Small intestine (tissue), 7 donors: Measurements from ENCODE around the gene OR6C4. TPM values are rescaled to one million over a fixed set of nuclear protein-coding genes. Genes with fewer than 3 reads are reported as not detected.
"Not testable (repeated sequence)": the region's sequence is repeated elsewhere in the genome, so short reads cannot be mapped to it uniquely, and the experiment has no call there.

Experiments
- DNase-seq, 2 donors: peaks; one replicate each; pipeline versions ENCODE4 v3.0.0 to v3.0.0-alpha.2; 2013
- FAIRE-seq: peaks from 2 replicates; lab custom pipeline; 2012; peaks lifted over from hg19 to GRCh38; lab: Jason Lieb, UNC
- H3K27ac ChIP-seq, 3 donors: one replicate each; pipeline ENCODE4 v1.5.1; 2013; ENCODE audit warnings: low read length in 2 of 3, mild to moderate bottlenecking in 2 of 3, control low read depth in 1 of 3, inconsistent platforms in 1 of 3, low read depth in 1 of 3, moderate library complexity in 1 of 3
- H3K27me3 ChIP-seq, 3 donors: one replicate each; pipeline ENCODE4 v1.6.1; 2013; ENCODE audit warnings: low read length in 3 of 3, inconsistent platforms in 1 of 3; ENCODE audit not compliant: control insufficient read depth in 3 of 3, insufficient read depth in 3 of 3
- H3K36me3 ChIP-seq, 3 donors: one replicate each; pipeline ENCODE4 v1.6.1; 2013; ENCODE audit warnings: low read length in 3 of 3, inconsistent platforms in 1 of 3, low read depth in 1 of 3, mild to moderate bottlenecking in 1 of 3, moderate library complexity in 1 of 3; ENCODE audit not compliant: control insufficient read depth in 3 of 3, insufficient read depth in 2 of 3
- H3K4me1 ChIP-seq, 3 donors: one replicate each; pipeline ENCODE4 v1.6.1; 2013; ENCODE audit warnings: low read length in 2 of 3, inconsistent platforms in 1 of 3, low read depth in 1 of 3, mild to moderate bottlenecking in 1 of 3, moderate library complexity in 1 of 3; ENCODE audit not compliant: control insufficient read depth in 3 of 3, insufficient read depth in 2 of 3
- H3K4me3 ChIP-seq, 3 donors: one replicate each; pipeline ENCODE4 v1.5.1; 2013; ENCODE audit warnings: low read length in 3 of 3, control low read depth in 1 of 3, inconsistent platforms in 1 of 3, low read depth in 1 of 3, mild to moderate bottlenecking in 1 of 3, moderate library complexity in 1 of 3
- H3K9me3 ChIP-seq, 2 donors: one replicate each; pipeline ENCODE4 v1.6.1; 2013; ENCODE audit warnings: low read depth in 1 of 2, low read length in 1 of 2; ENCODE audit not compliant: control insufficient read depth in 2 of 2, insufficient read depth in 1 of 2
- WGBS, 3 donors: extraction: QIAGEN DNeasy Blood & Tissue Kit; methylation state at CpG; one replicate each; pipeline ENCODE4 v1.1.7; 2013; 5-methylcytosine and 5-hydroxymethylcytosine counted together
- polyA plus RNA-seq, 4 donors: library from polyadenylated mRNA; stranded (reverse) in 3 of 4; unstranded in 1 of 4; fragments of 200-250 nt in 3 of 4; fragments of 120-200 nt in 1 of 4; gene quantifications; one replicate each; pipeline versions ENCODE4 v1.2.1 to v1.2.3, GENCODE V29; 2013
- donor health status: healthy with polysubstance abuse.
- donor health status: control.
- donor health status: control.
- donor health status: Bipolar disorder and iron deficiency.
- donor health status: healthy.

Gene OR6C4
- polyA plus RNA-seq, 4 donors = not detected

DNA sequence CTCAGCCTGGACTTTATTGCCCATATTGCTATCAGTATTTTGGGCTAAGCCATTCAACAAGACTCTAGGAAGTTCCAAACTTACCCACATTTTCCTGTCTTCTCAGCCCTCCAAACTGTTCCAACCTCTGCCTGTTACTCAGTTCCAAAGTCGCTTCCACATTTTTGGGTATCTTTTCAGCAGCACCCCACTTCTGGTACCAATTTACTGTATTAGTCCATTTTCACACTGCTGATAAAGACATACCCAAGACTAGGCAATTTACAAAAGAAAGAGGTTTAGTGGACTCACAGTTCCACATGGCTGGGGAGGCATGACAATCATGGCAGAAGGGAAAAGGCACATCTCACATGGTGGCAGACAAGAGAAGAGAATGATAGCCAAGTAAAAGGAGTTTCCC lies 21.3 kb downstream of the OR6C4 start:
- not testable (repeated sequence) for DNase-seq, FAIRE-seq, H3K4me3 ChIP-seq, H3K27ac ChIP-seq, H3K27me3 ChIP-seq, H3K36me3 ChIP-seq, H3K4me1 ChIP-seq
- 91 to 96% (median 93%) methylated on average over 1 of the region's 1 CpG for WGBS, 3 donors
- H3K9me3 ChIP-seq = peaks cover 0 to 23% of the 10 kb centered on the region in 2 donors

DNA sequence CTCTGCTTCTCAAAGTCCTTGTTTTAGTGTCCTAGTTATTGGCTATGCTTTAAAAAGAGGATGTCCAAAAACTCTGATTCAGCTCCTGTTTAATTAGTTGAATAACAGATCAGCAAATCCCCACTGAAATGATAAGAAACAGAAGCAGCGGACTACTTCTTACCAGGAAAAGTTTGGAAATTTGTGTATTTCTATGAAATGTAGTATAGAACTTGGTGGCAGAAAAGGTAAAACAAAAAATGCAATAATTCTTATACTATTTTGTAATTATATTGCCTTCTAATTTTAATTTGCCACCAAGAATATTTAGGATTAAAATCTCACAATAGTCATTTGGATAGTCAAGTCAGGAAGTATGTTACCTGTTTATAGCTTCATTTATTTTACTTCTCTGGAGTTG lies 22.8 kb downstream of the OR6C4 start, which contains the start of gene OR2AP1:
OR2AP1 (plus strand) TSS at position 301 of the 400 bp plus-strand sequence. CDS start 1,947 bp downstream, outside the sequence.
- H3K27me3 ChIP-seq = no peaks in the 10 kb centered on the region
- FAIRE-seq = no peak
- H3K36me3 ChIP-seq = no peaks in the 10 kb centered on the region
- H3K4me3 ChIP-seq = no peak within 1 kb of the TSS
- no peaks in the 10 kb centered on the region for H3K4me1 ChIP-seq
- peaks cover 0 to 21% of the 10 kb centered on the region in 2 donors for H3K9me3 ChIP-seq
- DNase-seq = no peak
- no peak within 1 kb of the TSS for H3K27ac ChIP-seq
- WGBS, 3 donors = 83 to 89% (median 88%) methylated on average over 1 of the region's 1 CpG

DNA sequence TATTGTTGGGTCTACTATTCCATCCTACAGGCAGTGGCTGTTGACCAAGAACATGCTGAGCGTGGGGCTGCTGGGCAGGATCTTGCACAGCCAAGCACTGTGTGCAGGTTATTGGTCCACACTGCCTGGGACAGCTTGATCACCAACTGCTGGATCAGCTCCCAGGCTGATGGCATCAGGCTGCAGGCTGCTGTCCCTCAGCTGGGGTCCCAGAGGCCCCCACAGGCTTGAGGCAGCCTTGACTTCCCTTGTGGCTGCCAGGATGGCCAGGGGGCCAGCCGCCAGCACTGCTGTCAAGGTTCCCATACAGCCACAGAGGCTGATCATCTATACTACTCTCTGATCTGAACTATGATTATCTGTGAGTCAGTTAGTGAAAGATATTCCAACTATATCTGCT lies 32.7 kb downstream of the OR6C4 start:
- Histone ChIP-seq H3K27ac (no peak overlapping the region), H3K27me3 (no peaks in the 10 kb centered on the region), H3K9me3 (no peaks in the 10 kb centered on the region), H3K36me3 (no peaks in the 10 kb centered on the region), H3K4me1 (no peaks in the 10 kb centered on the region), H3K4me3 (no peak overlapping the region)
- no peak for FAIRE-seq
- DNase-seq = no peak
- WGBS, 3 donors = 89 to 97% (median 90%) methylated on average over 2 of the region's 2 CpGs

DNA sequence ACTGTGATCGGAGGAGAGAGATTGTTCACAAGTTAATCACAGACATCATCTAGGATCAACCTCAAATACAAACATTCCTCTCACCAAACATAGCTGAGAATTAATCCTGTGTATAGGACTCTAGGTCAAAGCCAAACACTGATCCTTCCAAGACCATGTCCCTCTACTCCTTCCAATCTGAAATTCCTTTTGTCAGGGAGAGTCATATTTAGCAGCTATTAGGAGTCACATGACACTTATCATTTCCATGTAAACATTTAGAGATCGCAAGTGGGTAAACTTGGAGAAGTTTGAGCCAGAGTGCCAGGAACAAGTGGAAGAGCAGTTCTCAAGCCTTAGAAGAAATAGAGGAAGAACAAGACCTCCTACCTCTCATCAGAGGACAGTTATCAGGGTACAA lies 36.4 kb downstream of the OR6C4 start:
- Histone ChIP-seq H3K4me1 (no peaks in the 10 kb centered on the region), H3K4me3 (no peak overlapping the region), H3K9me3 (no peaks in the 10 kb centered on the region), H3K36me3 (no peaks in the 10 kb centered on the region), H3K27ac (no peak overlapping the region), H3K27me3 (no peaks in the 10 kb centered on the region)
- no peak for DNase-seq
- no peak for FAIRE-seq
- WGBS, 3 donors = 51 to 66% (median 56%) methylated on average over 2 of the region's 2 CpGs

DNA sequence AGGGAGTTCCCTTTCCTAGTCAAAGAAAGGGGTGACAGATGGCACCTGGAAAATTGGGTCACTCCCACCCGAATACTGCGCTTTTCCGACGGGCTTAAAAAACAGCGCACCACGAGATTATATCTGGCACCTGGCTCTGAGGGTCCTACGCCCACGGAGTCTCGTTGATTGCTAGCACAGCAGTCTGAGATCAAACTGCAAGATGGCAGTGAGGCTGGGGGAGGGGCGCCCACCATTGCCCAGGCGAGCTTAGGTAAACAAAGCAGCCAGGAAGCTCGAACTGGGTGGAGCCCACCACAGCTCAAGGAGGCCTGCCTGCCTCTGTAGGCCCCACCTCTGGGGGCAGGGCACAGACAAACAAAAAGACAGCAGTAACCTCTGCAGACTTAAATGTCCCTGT lies 40.8 kb downstream of the OR6C4 start:
- DNase-seq, H3K36me3 ChIP-seq, H3K9me3 ChIP-seq, FAIRE-seq, H3K4me3 ChIP-seq, H3K4me1 ChIP-seq, H3K27me3 ChIP-seq, H3K27ac ChIP-seq: not testable (repeated sequence)
- 65 to 68% (median 65%) methylated on average over 12 of the region's 12 CpGs for WGBS, 3 donors

Other genes with a start within 250 kb of the OR6C4 start
- not detected for gene OR6C1, start 235.3 kb upstream of the OR6C4 start, polyA plus RNA-seq
- not detected for gene OR6C3, start 218.9 kb upstream of the OR6C4 start, polyA plus RNA-seq
- not detected for gene OR6C75, start 186.6 kb upstream of the OR6C4 start, polyA plus RNA-seq
- not detected for gene OR6C65, start 149.1 kb upstream of the OR6C4 start, polyA plus RNA-seq
- gene OR6C76, start 123.3 kb upstream of the OR6C4 start, polyA plus RNA-seq = not detected
- gene OR6C2, start 105.5 kb upstream of the OR6C4 start, polyA plus RNA-seq = not detected
- gene OR6C70, start 79.5 kb upstream of the OR6C4 start, polyA plus RNA-seq = not detected
- gene OR6C68, start 57.2 kb upstream of the OR6C4 start, polyA plus RNA-seq = not detected
- gene OR2AP1, start 22.9 kb downstream of the OR6C4 start, polyA plus RNA-seq = not detected
- gene OR10P1, start 87.3 kb downstream of the OR6C4 start, polyA plus RNA-seq = not detected
- gene ITGA7, start 158.3 kb downstream of the OR6C4 start, polyA plus RNA-seq = 10 to 100 TPM in 3 of 4 donors, 1 to 10 TPM in 1; 6.3 to 81.6 (median 29.6) TPM
- gene BLOC1S1, start 166.4 kb downstream of the OR6C4 start, polyA plus RNA-seq = 100 to 1,000 TPM; 177 to 688 (median 434) TPM
- gene RDH5, start 170.8 kb downstream of the OR6C4 start, polyA plus RNA-seq = 10 to 100 TPM; 19.2 to 79.8 (median 56.5) TPM
- 1,000 to 10,000 TPM in 1 of 4 donors, 100 to 1,000 TPM in 3; 561 to 1,127 (median 702) TPM for gene CD63, start 179.4 kb downstream of the OR6C4 start, polyA plus RNA-seq
- gene GDF11, start 193.5 kb downstream of the OR6C4 start, polyA plus RNA-seq = 1 to 10 TPM in 3 of 4 donors, under 1 TPM in 1; 0.22 to 4.2 (median 2.5) TPM